ENCODE results near the gene LRRC26.

LRRC26 gene

DNA sequence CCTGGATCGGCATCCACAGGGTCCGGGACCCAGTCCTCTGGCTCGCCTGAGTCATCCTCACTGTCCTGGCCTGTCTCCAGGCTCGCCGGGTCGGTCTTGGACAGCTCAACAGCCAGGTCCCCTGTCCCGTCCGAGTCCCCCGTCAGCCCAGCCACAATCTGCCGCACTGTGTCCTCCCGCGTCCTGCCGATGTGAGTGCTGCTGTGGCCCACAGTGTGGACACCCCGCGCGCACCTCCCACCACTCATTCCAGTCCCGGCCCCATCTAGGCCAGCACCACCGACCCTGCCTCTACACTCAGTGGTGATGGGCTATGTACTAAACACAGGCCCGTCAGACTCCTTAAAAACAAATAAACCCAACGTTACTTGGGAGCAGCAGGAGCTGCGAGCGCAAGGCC, 11.8 kb upstream of the LRRC26 start:
- Histone ChIP-seq H3K4me3 (ENCODE audit: low read depth in 1 of 2, low read length in 2 of 2) (no peak overlapping the region), H3K4me2 (ENCODE audit: insufficient read depth, low read length) (no peak overlapping the region), H4K20me1 (ENCODE audit: insufficient read depth, low read length) (peaks cover 16% of the 10 kb centered on the region), H2AFZ (ENCODE audit: low read depth, low read length) (no peak overlapping the region), H3K27ac (ENCODE audit: low read length) (no peak overlapping the region), H3K9me3 (ENCODE audit: insufficient read depth, low read length, severe bottlenecking) (no peaks in the 10 kb centered on the region), H3K27me3 (ENCODE audit: insufficient read depth, low read length, poor library complexity) (no peaks in the 10 kb centered on the region), H3K36me3 (ENCODE audit: insufficient read depth, low read length) (peaks cover 60% of the 10 kb centered on the region), H3K79me2 (ENCODE audit: insufficient read depth, low read length) (peaks cover 13% of the 10 kb centered on the region), H3K4me1 (ENCODE audit: insufficient read depth, low read length) (peaks cover 12% of the 10 kb centered on the region), H3K9ac (ENCODE audit: low read depth, low read length) (no peak overlapping the region)
- no peak for TF ChIP-seq EZH2 (IDR thresholded peaks at IDR 0.05; ENCODE audit: borderline replicate concordance, low read depth, low read length, severe bottlenecking)
- TF ChIP-seq, protein P1, sequence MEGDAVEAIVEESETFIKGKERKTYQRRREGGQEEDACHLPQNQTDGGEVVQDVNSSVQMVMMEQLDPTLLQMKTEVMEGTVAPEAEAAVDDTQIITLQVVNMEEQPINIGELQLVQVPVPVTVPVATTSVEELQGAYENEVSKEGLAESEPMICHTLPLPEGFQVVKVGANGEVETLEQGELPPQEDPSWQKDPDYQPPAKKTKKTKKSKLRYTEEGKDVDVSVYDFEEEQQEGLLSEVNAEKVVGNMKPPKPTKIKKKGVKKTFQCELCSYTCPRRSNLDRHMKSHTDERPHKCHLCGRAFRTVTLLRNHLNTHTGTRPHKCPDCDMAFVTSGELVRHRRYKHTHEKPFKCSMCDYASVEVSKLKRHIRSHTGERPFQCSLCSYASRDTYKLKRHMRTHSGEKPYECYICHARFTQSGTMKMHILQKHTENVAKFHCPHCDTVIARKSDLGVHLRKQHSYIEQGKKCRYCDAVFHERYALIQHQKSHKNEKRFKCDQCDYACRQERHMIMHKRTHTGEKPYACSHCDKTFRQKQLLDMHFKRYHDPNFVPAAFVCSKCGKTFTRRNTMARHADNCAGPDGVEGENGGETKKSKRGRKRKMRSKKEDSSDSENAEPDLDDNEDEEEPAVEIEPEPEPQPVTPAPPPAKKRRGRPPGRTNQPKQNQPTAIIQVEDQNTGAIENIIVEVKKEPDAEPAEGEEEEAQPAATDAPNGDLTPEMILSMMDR (IDR thresholded peaks at IDR 0.05; ENCODE audit: borderline replicate concordance, extremely low read depth, low read length, poor library complexity, severe bottlenecking): no peak
- no peak for ATAC-seq (ENCODE audit: insufficient read depth, low read depth)
- DNase-seq: no peak

DNA sequence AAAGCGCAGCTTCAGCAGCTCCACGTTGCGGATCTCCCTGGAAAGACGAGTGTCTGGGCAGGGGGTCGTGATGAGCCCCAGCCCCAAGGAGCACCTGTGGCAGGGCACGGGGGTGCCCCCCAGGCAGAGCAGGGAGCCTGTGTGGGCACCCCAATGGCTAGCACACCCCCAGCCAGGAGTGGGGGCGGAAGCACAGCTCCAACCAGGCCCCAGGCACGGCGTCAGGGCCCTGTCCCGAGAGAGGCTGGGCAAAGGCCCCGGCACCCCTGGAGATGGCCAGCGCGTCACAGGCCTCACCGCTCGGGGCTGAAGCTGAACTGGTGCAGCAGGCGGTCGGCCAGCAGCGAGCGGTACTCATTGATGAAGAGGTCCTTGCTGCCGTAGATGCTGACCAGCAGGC, 10.6 kb upstream of the LRRC26 start:
- H4K20me1 ChIP-seq (ENCODE audit: insufficient read depth, low read length): peaks cover 19% of the 10 kb centered on the region
- no peaks in the 10 kb centered on the region for H3K4me1 ChIP-seq (ENCODE audit: insufficient read depth, low read length)
- H3K27ac ChIP-seq (ENCODE audit: low read length): no peak overlapping the region
- no peak overlapping the region for H3K9ac ChIP-seq (ENCODE audit: low read depth, low read length)
- no peak overlapping the region for H3K4me2 ChIP-seq (ENCODE audit: insufficient read depth, low read length)
- H3K4me3 ChIP-seq (ENCODE audit: low read depth in 1 of 2, low read length in 2 of 2): no peak overlapping the region
- ATAC-seq (ENCODE audit: insufficient read depth, low read depth) (no peak), DNase-seq (no peak)
- no peak overlapping the region for H2AFZ ChIP-seq (ENCODE audit: low read depth, low read length)
- no peaks in the 10 kb centered on the region for H3K9me3 ChIP-seq (ENCODE audit: insufficient read depth, low read length, severe bottlenecking)
- H3K27me3 ChIP-seq (ENCODE audit: insufficient read depth, low read length, poor library complexity): no peaks in the 10 kb centered on the region
- H3K79me2 ChIP-seq (ENCODE audit: insufficient read depth, low read length): peaks cover 2% of the 10 kb centered on the region; the same call in 1 of the 2 replicates
- peaks cover 49% of the 10 kb centered on the region for H3K36me3 ChIP-seq (ENCODE audit: insufficient read depth, low read length)
- TF ChIP-seq, protein P1 (IDR thresholded peaks at IDR 0.05; ENCODE audit: borderline replicate concordance, extremely low read depth, low read length, poor library complexity, severe bottlenecking): no peak
- no peak for TF ChIP-seq EZH2 (IDR thresholded peaks at IDR 0.05; ENCODE audit: borderline replicate concordance, low read depth, low read length, severe bottlenecking)

DNA sequence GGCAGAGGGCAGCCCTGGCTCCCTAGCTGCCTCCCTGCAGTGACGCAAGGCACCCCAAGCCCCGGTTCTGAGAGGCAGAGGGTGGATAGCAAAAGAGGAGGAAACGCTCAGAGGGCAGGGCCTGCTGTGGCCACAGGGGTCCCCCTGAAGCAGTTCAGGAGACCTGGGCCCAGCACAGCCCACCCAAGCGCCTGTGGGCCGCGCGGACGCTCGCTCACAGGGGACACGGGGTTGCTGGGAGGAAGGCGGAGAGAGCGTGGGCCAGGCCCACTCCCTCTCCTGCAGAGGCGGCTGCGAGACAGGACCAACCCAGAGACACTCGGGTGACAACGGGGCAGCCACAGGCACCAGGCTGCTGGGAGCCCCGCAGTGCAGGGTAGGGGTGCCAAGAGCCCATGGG, 9.9 kb upstream of the LRRC26 start:
- H3K4me1 ChIP-seq (ENCODE audit: insufficient read depth, low read length): no peaks in the 10 kb centered on the region

More for the DNA sequence above, 9.9 kb upstream of the LRRC26 start:
- no peak for DNase-seq
- Histone ChIP-seq H2AFZ (ENCODE audit: low read depth, low read length) (no peak overlapping the region), H3K27ac (ENCODE audit: low read length) (no peak overlapping the region), H3K36me3 (ENCODE audit: insufficient read depth, low read length) (peaks cover 43% of the 10 kb centered on the region), H3K9ac (ENCODE audit: low read depth, low read length) (no peak overlapping the region), H3K9me3 (ENCODE audit: insufficient read depth, low read length, severe bottlenecking) (no peaks in the 10 kb centered on the region), H3K4me3 (ENCODE audit: low read depth in 1 of 2, low read length in 2 of 2) (no peak overlapping the region), H3K79me2 (ENCODE audit: insufficient read depth, low read length) (no peaks in the 10 kb centered on the region), H3K27me3 (ENCODE audit: insufficient read depth, low read length, poor library complexity) (no peaks in the 10 kb centered on the region), H3K4me2 (ENCODE audit: insufficient read depth, low read length) (no peak overlapping the region), H4K20me1 (ENCODE audit: insufficient read depth, low read length) (peaks cover 26% of the 10 kb centered on the region)
- ATAC-seq (ENCODE audit: insufficient read depth, low read depth): no peak
- no peak for TF ChIP-seq EZH2 (IDR thresholded peaks at IDR 0.05; ENCODE audit: borderline replicate concordance, low read depth, low read length, severe bottlenecking)
- TF ChIP-seq, protein P1 (IDR thresholded peaks at IDR 0.05; ENCODE audit: borderline replicate concordance, extremely low read depth, low read length, poor library complexity, severe bottlenecking): no peak
